AG20443 (cell line): ENCODE measurements around the gene PCGF2.

ENCODE experiments used
- DNase-seq: peaks from one replicate; pipeline ENCODE4 v3.0.0; 2012; ENCODE audit warnings: low spot score, mixed read lengths

Gene PCGF2

DNA sequence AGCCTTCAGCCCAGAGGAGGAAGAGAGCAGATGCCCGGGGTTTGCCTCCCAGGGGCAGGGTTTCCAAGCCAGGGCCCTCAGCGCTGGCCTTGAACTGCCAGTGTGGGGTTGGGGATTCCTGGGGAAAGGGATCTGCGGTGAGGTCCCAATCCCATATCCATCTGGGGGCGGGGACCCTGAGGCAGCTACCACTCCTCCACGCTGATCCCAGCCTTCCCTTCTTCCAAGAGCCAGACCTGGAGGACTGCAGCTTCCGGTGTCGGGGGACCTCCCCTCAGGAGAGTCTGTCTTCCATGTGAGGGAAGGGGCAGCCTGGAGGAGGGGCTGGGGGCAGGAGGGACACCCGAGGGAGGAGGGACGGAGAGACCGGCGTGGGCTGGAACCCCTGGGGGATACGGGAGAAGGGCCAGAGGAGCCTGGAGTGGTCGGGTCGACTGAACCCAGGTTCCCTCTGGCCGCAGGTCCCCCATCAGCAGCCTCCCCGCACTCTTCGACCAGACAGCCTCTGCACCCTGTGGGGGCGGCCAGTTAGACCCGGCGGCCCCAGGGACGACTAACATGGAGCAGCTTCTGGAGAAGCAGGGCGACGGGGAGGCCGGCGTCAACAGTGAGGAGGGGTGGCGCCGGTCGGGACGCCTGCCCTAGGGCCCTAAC, 28.7 kb downstream of the PCGF2 start:
- DNase-seq = no peak

DNA sequence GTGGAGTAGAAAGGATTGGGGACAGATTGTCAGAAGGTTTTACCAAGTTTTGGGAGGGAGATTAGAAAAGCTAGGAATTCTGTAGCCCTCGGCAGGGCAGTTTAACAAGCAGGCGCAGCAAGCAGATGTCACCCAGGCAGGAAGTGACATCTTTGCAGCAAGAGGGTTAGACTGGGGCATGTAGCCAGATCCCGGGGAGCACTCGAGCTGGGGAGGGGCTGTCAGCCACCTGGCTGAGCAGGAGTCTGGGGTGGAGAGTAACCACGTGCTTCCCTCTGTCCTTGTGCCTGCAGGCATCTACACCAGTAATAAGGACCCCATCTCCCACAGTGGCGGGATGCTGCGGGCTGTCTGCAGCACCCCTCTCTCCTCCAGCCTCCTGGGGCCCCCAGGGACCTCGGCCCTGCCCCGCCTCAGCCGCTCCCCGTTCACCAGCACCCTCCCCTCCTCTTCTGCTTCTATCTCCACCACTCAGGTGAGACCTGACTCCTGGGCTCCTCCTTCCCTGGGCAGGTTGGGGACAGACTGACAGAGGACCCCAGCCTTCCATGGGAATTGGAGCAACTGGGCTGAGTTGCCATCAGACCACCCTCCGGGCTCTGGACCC, 30.9 kb downstream of the PCGF2 start:
- DNase-seq = no peak

DNA sequence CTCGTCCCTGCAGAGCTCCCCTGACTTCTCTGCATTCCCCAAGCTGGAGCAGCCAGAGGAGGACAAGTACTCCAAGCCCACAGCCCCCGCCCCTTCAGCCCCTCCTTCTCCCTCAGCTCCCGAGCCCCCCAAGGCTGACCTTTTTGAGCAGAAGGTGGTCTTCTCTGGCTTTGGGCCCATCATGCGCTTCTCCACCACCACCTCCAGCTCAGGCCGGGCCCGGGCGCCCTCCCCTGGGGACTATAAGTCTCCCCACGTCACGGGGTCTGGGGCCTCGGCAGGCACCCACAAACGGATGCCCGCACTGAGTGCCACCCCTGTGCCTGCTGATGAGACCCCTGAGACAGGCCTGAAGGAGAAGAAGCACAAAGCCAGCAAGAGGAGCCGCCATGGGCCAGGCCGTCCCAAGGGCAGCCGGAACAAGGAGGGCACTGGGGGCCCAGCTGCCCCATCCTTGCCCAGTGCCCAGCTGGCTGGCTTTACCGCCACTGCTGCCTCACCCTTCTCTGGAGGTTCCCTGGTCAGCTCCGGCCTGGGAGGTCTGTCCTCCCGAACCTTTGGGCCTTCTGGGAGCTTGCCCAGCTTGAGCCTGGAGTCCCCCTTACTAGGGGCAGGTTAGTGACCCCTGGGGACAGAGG, 31.6 kb downstream of the PCGF2 start:
- no peak for DNase-seq

- no peak for DNase-seq
Measured at GRCh38 chr17:38715216-38715943, 32.8 kb downstream of the PCGF2 start.

DNA sequence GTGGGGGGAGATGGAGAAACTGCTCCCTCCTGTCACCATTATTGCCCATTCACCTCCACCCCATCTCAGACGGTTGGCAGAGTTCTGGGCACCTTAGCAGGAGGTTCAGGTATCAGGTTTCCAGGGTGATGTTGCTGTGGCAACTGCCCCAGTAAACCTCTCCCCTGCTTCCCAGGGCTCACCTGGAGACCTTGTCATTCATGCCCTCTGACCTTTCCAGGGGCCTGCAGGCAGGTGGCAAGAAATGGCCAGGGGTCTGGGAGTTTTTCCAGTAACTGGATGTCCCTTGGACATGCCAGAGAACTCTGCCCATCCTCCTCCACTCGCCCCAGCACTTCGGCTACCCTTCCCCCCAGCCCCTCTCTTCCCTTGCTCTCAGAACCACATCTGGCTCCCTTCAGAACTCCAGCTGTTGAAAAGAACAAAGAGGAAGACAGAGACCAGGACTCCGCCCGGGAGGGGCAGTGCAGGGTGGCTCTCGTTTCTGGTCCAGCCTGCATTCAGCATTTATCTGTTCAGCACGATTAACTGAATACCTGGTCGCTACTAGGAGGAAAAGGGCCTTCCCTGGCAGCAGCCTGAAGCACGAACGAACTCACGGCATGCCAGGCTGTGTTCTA, 34.6 kb downstream of the PCGF2 start:
- no peak for DNase-seq

DNA sequence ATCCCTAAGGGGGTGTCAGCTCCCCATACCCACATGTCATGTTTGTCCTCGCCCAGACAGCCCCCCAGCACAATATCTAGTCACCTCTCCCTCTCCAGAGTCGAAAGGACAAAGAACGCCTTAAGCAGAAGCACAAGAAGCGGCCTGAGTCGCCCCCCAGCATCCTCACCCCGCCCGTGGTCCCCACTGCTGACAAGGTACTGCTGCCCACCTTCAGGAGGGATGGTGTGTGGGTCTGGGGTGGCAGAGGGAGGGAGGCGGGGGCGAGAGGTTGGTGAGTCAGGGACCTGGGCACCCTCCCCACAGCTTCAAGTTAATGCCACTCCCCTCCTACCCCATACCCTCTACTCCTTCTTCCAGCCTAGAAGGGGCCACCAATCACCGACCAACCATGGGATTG, 35.5 kb downstream of the PCGF2 start:
- no peak for DNase-seq

- DNase-seq = no peak
Measured at GRCh38 chr17:38711792-38712571, 36.2 kb downstream of the PCGF2 start.

GRCh38 chr17:38710985-38711384, 37.2 kb downstream of the PCGF2 start:
- no peak for DNase-seq

DNA sequence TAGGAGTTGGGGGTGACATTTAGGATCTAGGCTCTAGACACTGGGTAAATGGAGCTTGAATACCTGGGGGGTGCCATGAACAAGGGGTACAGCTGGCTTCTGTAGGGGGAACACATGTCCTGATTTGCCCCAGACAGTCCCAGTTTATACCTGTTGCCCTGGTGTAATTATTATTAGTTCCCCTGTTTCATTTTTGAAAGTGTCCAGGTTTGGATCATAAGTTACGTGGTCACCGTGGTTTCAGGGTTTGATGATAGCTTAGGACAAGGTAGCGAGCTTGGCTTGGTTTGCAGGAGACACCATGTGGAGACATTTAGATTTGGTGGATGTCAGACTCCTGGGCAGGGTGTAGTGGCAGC, 37.6 kb downstream of the PCGF2 start:
- no peak for DNase-seq

- DNase-seq = no peak
Measured at GRCh38 chr17:38709864-38710603, 38.1 kb downstream of the PCGF2 start.

- DNase-seq = no peak
Measured at GRCh38 chr17:38709104-38709820, 38.9 kb downstream of the PCGF2 start.

- no peak for DNase-seq
Measured at GRCh38 chr17:38707678-38708351, 40.3 kb downstream of the PCGF2 start.

- peak; percentile 43 for DNase-seq
Measured at GRCh38 chr17:38706505-38707216, 41.5 kb downstream of the PCGF2 start.

- peak; percentile 43 for DNase-seq
Measured at GRCh38 chr17:38705803-38706504, 42.2 kb downstream of the PCGF2 start.

DNA sequence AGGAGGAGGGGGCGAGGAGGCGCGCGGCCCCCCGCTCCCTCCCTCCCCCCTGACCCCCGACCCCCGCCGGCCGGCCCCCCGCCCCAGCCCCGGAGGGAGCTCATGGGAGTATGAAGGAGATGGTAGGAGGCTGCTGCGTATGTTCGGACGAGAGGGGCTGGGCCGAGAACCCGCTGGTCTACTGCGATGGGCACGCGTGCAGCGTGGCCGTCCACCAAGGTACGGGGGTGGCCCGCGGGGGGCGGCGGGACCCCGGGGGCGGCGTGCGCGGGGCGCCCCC, 42.7 kb downstream of the PCGF2 start:
- peak; percentile 30 for DNase-seq

GRCh38 chr17:38704606-38705522, 43.3 kb downstream of the PCGF2 start, which contains the start of gene MLLT6:
Gene MLLT6 (plus strand): TSS chr17:38705273. CDS start chr17:38705633, 360 bp downstream.
- DNase-seq = peak; percentile 92
